Psoas muscle (tissue), 8 donors: ENCODE measurements around the gene SYNGR2. TPM values are rescaled to one million over a fixed set of nuclear protein-coding genes. Genes with fewer than 3 reads are reported as not detected.

Source experiments
- ATAC-seq, 4 donors: fragments of 200-7000 bp; cut with Tn5 transposase; one replicate each; pipeline ENCODE4 v1.9.1; 2020; ENCODE audit warnings: moderate library complexity in 3 of 4, mild to moderate bottlenecking in 2 of 4
- DNase-seq, 2 donors: peaks; one replicate each; pipeline ENCODE4 v3.0.0-alpha.2; 2020
- H3K27ac ChIP-seq: fragments of 200-600 bp; one replicate; pipeline ENCODE4 v1.8.0; 2022
- H3K27me3 ChIP-seq, 3 donors: fragments of 200-600 bp in 1 of 3; one replicate each; pipeline versions ENCODE4 v1.6.1 to v1.8.0; 2013 to 2022; ENCODE audit warnings: low read length in 2 of 3, mild to moderate bottlenecking in 2 of 3, moderate library complexity in 1 of 3; ENCODE audit not compliant: insufficient read depth in 3 of 3
- H3K36me3 ChIP-seq, 2 donors: fragments of 200-600 bp in 1 of 2; one replicate each; pipeline versions ENCODE4 v1.6.1 to v1.8.0; 2013 to 2022; ENCODE audit warnings: low read depth in 1 of 2, mild to moderate bottlenecking in 1 of 2, moderate library complexity in 1 of 2; ENCODE audit not compliant: insufficient read depth in 1 of 2
- H3K4me1 ChIP-seq: fragments of 200-600 bp; one replicate; pipeline ENCODE4 v1.8.0; 2022
- H3K4me3 ChIP-seq: fragments of 200-600 bp; one replicate; pipeline ENCODE4 v1.8.0; 2022; ENCODE audit warnings: mild to moderate bottlenecking
- H3K9me3 ChIP-seq: fragments of 200-600 bp; one replicate; pipeline ENCODE4 v1.8.0; 2022
- WGBS, 3 donors: extraction: QIAGEN DNeasy Blood & Tissue Kit; methylation state at CpG; one replicate each; pipeline versions ENCODE4 v1.1.6 to v1.1.7; 2013; 5-methylcytosine and 5-hydroxymethylcytosine counted together
- intact Hi-C, 2 donors: fragments of 100-400 bp; cut with DNase I; formaldehyde crosslinking; loops; one replicate each; pipeline versions ENCODE4 v1.11.0 to v1.14.2; 2022
- long read RNA-seq, 2 donors: library from polyadenylated mRNA; unstranded; transcript quantifications; one replicate each; pipeline ENCODE4 v2.0.0, GENCODE V29; 2021
- polyA plus RNA-seq, 3 donors: library from polyadenylated mRNA; stranded (reverse); fragments of 200-250 nt; gene quantifications; one replicate each; pipeline ENCODE4 v1.2.3, GENCODE V29; 2013
- total RNA-seq, 4 donors: library from RNA; stranded (reverse); fragmentation: NEBNext Ultra II Directional in 2 of 4; extraction: Animal tissue kit (Norgen Biotek cat#: 25700) in 2 of 4; gene quantifications; one replicate each; pipeline versions ENCODE4 v1.2.1 to v1.2.4, GENCODE V29; 2021 to 2023
- TF ChIP-seq, protein P1 (sequence below): fragments of 200-600 bp; IDR thresholded peaks from one replicate; pipeline ENCODE4 v1.8.0; 2022; ENCODE audit warnings: antibody characterized with exemption
- donor health status: healthy with polysubstance abuse.
- donor health status: DM: no; HTN: no; CAD: no; lungs with moderate emphysema.
- donor health status: Bipolar disorder and iron deficiency.
- donor health status: healthy.
- donor health status: DM: yes; HTN: yes; CAD: no.
- donor health status: DM: no; HTN: no; CAD: no.
- donor health status: DM: no; HTN: no; CAD: no.
- donor health status: DM: yes; HTN: yes; CAD: no.

SYNGR2 gene, protein sequence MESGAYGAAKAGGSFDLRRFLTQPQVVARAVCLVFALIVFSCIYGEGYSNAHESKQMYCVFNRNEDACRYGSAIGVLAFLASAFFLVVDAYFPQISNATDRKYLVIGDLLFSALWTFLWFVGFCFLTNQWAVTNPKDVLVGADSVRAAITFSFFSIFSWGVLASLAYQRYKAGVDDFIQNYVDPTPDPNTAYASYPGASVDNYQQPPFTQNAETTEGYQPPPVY
- total RNA-seq (100 to 1,000 TPM; 134 to 313 (median 192) TPM), polyA plus RNA-seq (100 to 1,000 TPM in 2 of 3 donors, 10 to 100 TPM in 1; 61.7 to 181 (median 120) TPM)
- long read RNA-seq, donor 1, transcript SYNGR2-209 (1 exons, 3,036 nt): minor isoform, 43 of 542 reads
- long read RNA-seq, donor 1, transcript SYNGR2-207 (4 exons, 2,239 nt): minor isoform, 6 of 542 reads
- long read RNA-seq, donor 1, transcript SYNGR2-204 (3 exons, 2,125 nt): minor isoform, 34 of 542 reads
- long read RNA-seq, donor 1, transcript SYNGR2-201 (4 exons, 2,325 nt): major isoform, 428 of 542 reads
- long read RNA-seq, donor 1, partial matches to known transcripts: 13 of 542 reads
- long read RNA-seq, donor 1, other reads (novel, unspliced or antisense): 12 of 542 reads
- long read RNA-seq, donor 2, transcript SYNGR2-203 (3 exons, 1,553 nt): minor isoform, 7 of 550 reads
- long read RNA-seq, donor 2, transcript SYNGR2-201 (4 exons, 2,325 nt): major isoform, 449 of 550 reads
- long read RNA-seq, donor 2, transcript SYNGR2-204 (3 exons, 2,125 nt): minor isoform, 35 of 550 reads
- long read RNA-seq, donor 2, transcript SYNGR2-209 (1 exons, 3,036 nt): minor isoform, 27 of 550 reads
- long read RNA-seq, donor 2, partial matches to known transcripts: 20 of 550 reads
- long read RNA-seq, donor 2, other reads (novel, unspliced or antisense): 11 of 550 reads

DNA sequence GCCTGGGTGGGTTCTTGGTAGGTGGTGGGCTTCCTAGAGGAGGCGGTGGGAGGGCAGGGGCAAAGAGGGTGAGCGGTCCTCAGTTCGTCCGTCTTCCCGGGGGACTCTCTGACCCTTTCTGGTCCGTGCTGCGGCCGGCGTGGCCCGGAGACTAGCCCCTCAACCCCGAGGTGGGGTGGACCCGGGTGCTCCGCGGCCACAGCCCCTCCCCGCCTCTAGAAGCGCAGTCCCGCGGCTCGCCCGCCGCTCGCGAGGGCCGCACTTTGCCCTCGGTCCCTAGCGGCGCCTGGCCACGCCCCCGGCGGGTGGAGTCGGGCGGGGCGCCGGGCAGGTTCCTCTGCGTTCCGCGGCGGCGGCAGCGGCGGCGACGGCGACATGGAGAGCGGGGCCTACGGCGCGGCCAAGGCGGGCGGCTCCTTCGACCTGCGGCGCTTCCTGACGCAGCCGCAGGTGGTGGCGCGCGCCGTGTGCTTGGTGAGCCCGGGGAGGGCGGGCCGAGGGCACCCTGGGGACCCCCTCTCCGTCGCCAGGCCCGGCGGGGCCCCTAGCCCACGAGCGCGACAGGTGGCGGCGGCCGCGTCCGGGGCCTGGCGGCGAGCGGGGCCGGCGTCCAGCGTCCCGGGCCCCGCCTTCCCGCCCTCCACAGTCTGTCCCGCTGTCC, at the start of gene SYNGR2:
Gene SYNGR2, plus strand, starts transcription at position 340 of the 661 bp plus-strand sequence. Its CDS starts 36 bp downstream, at position 376.
- peaks cover 34% of the 10 kb centered on the region for H3K4me1 ChIP-seq
- H3K27ac ChIP-seq: peak within 1 kb of the TSS; percentile 93
- intact Hi-C loops: no loop called here
- H3K27me3 ChIP-seq: no peaks in the 10 kb centered on the region
- H3K4me3 ChIP-seq: peak within 1 kb of the TSS; percentile 83
- TF ChIP-seq, protein P1, sequence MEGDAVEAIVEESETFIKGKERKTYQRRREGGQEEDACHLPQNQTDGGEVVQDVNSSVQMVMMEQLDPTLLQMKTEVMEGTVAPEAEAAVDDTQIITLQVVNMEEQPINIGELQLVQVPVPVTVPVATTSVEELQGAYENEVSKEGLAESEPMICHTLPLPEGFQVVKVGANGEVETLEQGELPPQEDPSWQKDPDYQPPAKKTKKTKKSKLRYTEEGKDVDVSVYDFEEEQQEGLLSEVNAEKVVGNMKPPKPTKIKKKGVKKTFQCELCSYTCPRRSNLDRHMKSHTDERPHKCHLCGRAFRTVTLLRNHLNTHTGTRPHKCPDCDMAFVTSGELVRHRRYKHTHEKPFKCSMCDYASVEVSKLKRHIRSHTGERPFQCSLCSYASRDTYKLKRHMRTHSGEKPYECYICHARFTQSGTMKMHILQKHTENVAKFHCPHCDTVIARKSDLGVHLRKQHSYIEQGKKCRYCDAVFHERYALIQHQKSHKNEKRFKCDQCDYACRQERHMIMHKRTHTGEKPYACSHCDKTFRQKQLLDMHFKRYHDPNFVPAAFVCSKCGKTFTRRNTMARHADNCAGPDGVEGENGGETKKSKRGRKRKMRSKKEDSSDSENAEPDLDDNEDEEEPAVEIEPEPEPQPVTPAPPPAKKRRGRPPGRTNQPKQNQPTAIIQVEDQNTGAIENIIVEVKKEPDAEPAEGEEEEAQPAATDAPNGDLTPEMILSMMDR: no peak
- H3K9me3 ChIP-seq: no peaks in the 10 kb centered on the region
- peaks cover 0 to 22% of the 10 kb centered on the region in 2 donors for H3K36me3 ChIP-seq
- peak; percentile 70 to 81 (median 78) for ATAC-seq
- 1 to 4% (median 1%) methylated on average over 14 to 84 of the region's 84 CpGs for WGBS, 3 donors
- DNase-seq: peak; percentile 88 to 92

DNA sequence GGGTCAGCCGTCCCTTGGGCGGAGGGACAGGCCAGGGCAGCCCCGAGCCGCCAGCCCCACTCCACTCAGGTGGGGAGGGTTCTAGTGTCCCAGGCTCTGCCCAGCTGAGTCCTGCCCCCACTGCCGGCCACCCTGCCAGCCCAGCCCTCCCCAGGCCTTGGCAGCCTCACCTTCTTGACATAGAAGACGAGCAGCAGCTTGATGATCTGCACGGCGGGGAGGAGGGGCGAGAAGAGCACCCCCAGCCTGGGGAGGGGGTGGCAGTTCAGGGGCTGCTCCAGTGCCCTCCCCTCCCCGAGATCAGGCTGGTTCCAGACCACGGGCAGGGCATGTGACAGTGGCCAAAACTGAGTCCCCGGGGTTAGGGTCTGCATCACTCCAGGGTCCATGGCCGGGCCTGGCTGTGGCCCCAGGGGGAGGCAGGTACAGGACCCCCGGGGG, 49.6 kb upstream of the SYNGR2 start:
- ATAC-seq (no peak), DNase-seq (no peak)
- TF ChIP-seq, protein P1: no peak
- whole genome bisulfite sequencing, 3 donors: 78 to 86% (median 82%) methylated on average over 14 of the region's 14 CpGs
- H3K27me3 ChIP-seq: peaks cover 0 to 2% (median 0%) of the 10 kb centered on the region in 3 donors
- intact Hi-C loops: loop anchor here in 1 of 2 donors (10.0 kb wide), 1 partner anchor 306 kb away; no protein-coding TSS in a partner anchor
- H3K4me1 ChIP-seq: no peaks in the 10 kb centered on the region
- H3K27ac ChIP-seq: no peak overlapping the region
- no peaks in the 10 kb centered on the region for H3K36me3 ChIP-seq
- H3K4me3 ChIP-seq: no peak overlapping the region
- no peaks in the 10 kb centered on the region for H3K9me3 ChIP-seq

DNA sequence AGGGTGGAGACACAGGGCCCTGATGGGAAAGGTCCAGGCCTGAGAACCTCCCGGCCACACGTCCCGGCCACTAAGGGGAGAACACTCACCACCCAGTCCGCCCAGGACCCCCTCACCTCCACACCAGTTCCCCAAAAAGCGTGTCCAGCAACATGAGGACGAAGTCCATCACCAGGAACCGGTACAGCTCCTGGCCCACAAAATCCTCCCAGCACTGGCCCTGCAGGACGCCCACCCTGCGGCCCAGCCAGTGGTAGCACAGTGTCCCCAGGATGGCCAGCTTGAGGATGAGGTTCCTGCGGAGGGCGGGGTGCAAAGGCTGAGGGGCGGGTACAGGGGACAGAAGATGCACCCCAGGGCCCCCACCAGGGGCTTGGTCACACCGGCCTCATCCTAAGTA, 47.8 kb upstream of the SYNGR2 start:
- Histone ChIP-seq H3K27ac (no peak overlapping the region), H3K9me3 (no peaks in the 10 kb centered on the region), H3K4me3 (no peak overlapping the region), H3K27me3 (no peaks in the 10 kb centered on the region), H3K36me3 (no peaks in the 10 kb centered on the region), H3K4me1 (no peaks in the 10 kb centered on the region)
- WGBS, 3 donors: 95 to 98% (median 97%) methylated on average over 13 of the region's 13 CpGs
- intact Hi-C loops: no loop called here
- no peak for ATAC-seq
- no peak for DNase-seq
- TF ChIP-seq, protein P1: no peak

DNA sequence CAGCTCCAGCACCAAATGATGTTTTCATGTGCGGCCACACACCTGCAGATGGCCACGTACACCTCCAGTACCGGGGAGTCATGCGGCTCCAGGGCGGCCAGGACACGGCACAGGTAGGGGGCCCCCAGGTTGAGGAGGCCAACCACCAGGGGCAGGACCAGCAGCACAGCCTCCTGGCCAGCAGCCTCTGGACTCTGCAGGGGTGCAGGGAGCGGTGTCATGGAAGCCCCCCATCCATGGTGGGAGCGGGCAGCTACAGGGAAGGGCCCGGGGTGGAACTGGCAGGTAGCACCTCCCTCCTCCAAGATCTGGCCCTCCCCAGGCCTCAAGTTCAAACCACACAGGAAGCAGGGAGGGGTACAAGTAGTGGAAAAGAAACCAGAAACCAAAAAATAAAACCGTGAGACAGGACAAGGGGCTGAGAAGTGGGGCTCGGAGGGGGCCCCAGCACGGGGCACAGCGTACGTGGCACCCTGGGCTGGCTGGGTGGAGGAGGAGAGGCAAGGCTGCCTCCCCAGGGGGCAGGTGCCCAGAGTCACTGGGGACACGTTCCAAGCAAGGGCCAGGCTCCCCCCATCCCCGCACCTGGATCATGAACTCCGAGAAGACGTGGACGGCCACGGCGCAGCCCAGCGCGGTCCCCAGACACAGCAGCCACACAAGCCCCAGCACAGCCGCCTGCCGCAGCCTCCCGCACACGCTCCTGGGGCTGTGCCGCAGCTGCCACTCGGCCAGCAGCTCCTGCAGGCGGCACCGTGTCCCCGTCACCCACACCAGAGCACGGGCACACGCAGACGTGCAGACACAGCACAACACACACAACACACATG, 47.2 kb upstream of the SYNGR2 start:
- Histone ChIP-seq H3K36me3 (no peaks in the 10 kb centered on the region), H3K27ac (no peak overlapping the region), H3K9me3 (no peaks in the 10 kb centered on the region), H3K4me3 (no peak overlapping the region), H3K27me3 (no peaks in the 10 kb centered on the region), H3K4me1 (no peaks in the 10 kb centered on the region)
- DNase-seq (no peak), ATAC-seq (no peak)
- intact Hi-C loops: no loop called here
- TF ChIP-seq, protein P1: no peak
- 87 to 96% (median 88%) methylated on average over 28 to 35 of the region's 35 CpGs for whole genome bisulfite sequencing, 3 donors
